ENCODE data around the gene ACTR3C.
"Not testable (repeated sequence)": the region's sequence is repeated elsewhere in the genome, so short reads cannot be mapped to it uniquely, and the experiment has no call there.

Gene ACTR3C

DNA sequence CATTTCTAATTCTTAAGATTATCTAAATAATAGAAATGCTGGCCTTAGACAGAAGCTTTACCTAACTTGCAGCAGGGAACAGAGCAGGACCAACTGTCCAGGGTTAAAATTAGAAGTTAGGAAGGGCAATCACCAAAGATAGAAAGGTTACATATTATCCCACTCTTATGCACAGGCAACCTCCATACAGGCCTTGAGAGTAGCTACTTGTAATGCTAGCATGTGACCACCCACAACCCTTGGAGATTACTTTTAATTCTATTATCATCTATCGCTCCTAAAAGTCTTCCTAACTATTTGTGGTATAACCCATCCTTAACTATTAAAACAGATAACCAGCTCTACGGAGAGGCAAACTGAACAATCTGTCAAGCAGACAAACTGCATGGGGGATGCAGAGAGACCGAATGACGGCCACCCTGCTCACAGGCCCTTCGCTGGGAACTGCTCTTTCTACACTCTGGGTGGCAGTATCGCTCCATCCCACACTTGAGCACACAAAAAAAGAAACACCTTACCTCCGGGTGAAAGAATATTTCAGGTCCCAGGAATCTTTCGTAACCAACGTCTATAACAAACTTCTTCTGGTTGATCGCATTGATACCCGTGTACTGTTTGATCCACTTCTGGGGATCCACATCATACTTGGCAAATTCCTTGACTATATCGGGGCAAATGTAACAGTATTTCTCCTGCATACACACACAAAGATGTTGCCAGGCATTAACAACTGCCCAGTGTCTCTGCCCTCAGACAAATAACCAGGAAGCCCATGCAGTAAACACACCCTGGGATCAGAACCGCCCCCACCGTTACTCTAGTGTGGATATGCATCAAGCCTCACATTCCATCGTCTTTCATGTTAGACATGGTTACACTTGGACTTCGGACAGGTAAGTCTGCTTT lies 37.2 kb downstream of the ACTR3C start:
- H3K4me3 ChIP-seq (ENCODE audit: control insufficient read depth, low read depth, low read length); DNase-seq (ENCODE audit: low read depth): not testable (repeated sequence)
- TF ChIP-seq CTCF (IDR thresholded peaks at IDR 0.05; ENCODE audit: control insufficient read depth, insufficient read depth, low read depth, low read length, missing control alignments) = peak; percentile 52

- DNase-seq (ENCODE audit: low read depth); H3K4me3 ChIP-seq (ENCODE audit: control insufficient read depth, low read depth, low read length): not testable (repeated sequence)
Observed at GRCh38 chr7:150283608-150284007, 39.7 kb downstream of the ACTR3C start.

- H3K4me3 ChIP-seq (ENCODE audit: control insufficient read depth, low read depth, low read length); DNase-seq (ENCODE audit: low read depth): not testable (repeated sequence)
Observed at GRCh38 chr7:150283111-150283510, 40.2 kb downstream of the ACTR3C start.

DNA sequence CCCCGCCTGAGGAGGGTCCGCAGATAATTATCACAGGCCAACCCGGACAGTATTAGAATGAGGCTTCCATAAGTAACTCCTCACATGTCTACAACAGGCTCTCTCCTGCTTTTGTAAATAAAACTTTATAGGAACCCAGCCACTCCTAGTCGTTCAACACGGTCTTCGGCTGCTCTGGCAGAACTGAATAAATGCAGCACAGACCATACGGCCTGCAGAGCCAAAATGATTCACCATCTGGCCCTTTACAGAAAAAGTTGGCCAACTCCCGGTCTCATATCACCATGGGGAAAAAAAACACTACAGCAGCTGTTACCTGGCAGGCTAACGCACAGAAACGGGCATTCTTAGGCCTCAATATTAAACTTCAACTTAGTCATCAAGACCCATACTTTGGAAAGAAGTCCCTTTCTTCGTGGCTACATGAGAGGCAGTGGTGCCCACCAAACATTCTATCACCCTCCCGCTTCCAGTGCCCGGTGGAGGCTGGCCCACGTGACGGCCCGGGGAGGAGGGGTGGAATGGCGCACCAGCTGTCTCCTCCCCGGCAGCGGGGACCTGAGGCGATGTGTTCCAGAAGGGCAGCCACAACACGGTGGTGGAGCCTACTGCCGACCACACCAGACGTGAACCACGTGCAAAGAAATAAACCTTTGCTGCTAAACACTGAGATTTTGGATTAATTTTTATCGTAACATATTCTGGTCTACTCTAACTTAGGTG lies 41.5 kb downstream of the ACTR3C start:
- DNase-seq (ENCODE audit: low read depth); H3K4me3 ChIP-seq (ENCODE audit: control insufficient read depth, low read depth, low read length): not testable (repeated sequence)

DNA sequence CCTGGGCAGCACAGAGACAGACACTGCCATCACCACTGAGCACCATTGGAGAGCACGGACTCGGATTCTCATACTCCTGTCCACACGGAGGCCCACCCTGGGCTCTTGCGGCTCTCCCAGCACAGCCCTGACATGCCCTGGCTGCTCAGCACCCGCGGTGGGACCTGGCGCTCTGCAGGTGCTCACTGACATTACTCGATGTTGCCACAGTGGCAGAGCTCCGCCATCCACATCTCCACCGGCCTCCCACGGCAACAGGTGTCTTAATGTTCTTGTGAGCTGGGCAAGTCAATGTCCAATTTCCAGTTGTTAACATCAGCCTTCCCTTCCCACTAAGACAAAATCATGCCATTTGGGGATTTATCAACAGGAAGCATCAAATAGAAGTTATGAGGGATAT lies 45.0 kb downstream of the ACTR3C start:
- DNase-seq (ENCODE audit: low read depth); H3K4me3 ChIP-seq (ENCODE audit: control insufficient read depth, low read depth, low read length): not testable (repeated sequence)

GRCh38 chr7:150276132-150276695 lies 47.1 kb downstream of the ACTR3C start:
- not testable (repeated sequence) for H3K4me3 ChIP-seq (ENCODE audit: control insufficient read depth, low read depth, low read length); DNase-seq (ENCODE audit: low read depth)
- peak; percentile 59 for TF ChIP-seq CTCF (IDR thresholded peaks at IDR 0.05; ENCODE audit: control insufficient read depth, insufficient read depth, low read depth, low read length, missing control alignments)

GRCh38 chr7:150271898-150272297 lies 51.4 kb downstream of the ACTR3C start:
- DNase-seq (ENCODE audit: low read depth); H3K4me3 ChIP-seq (ENCODE audit: control insufficient read depth, low read depth, low read length): not testable (repeated sequence)

DNA sequence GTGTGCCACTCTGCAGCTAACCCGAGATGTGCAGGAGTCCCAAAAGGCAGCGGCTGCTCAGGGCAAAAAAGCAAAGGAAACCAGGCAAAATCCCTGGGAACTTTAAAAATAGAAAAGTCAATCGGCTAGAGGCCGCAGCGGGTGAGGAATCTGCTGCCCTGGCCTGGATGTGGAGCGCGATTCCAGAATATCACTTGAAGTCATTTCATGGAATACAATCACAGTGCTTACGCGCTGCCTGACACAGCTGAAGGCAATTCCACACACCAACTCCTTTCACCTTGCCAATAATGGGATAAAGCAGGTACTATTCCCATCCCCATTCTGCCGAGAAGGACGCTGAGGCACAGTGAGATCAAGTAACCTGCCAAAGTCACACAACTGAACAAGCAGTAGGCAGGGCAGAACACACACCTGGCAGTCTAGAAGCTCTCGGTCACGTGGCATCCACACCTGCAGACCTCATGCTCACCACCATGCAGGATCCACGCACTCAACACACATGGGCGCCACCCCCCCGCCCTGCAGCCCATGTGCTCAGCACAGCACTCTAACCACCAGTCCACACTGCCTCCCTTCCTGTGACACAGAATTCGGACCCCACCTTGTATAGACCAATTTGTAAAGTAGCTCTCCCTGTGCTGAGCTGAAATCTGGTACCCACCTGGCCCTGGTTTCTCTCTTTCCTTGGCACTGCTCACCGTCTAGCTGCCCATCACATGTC lies 53.1 kb downstream of the ACTR3C start:
- H3K4me3 ChIP-seq (ENCODE audit: control insufficient read depth, low read depth, low read length); DNase-seq (ENCODE audit: low read depth): not testable (repeated sequence)

DNA sequence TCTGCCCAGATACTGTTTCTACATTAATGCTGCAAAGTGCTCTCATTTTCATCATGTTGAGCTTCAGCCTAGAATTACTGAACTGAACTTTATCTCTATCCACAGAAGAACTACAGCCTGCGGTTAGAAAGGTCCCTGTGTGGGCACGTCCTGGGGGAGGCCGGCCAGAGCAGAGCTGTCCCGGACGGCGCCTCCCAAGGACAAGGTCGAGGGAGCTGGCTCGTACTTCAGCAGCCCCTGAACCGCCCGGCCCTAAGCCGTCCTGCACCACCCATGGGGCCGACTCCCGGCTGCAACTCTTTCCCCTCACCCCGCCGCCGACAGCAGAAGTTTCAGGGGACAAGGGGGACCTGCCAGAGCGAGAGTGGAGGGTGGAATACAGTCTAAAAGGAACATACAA lies 54.5 kb downstream of the ACTR3C start:
- not testable (repeated sequence) for H3K4me3 ChIP-seq (ENCODE audit: control insufficient read depth, low read depth, low read length); DNase-seq (ENCODE audit: low read depth)

GRCh38 chr7:150268287-150268686 lies 55.1 kb downstream of the ACTR3C start:
- not testable (repeated sequence) for DNase-seq (ENCODE audit: low read depth); H3K4me3 ChIP-seq (ENCODE audit: control insufficient read depth, low read depth, low read length)

GRCh38 chr7:150266953-150267665 lies 56.2 kb downstream of the ACTR3C start:
- not testable (repeated sequence) for DNase-seq (ENCODE audit: low read depth); H3K4me3 ChIP-seq (ENCODE audit: control insufficient read depth, low read depth, low read length)

- DNase-seq (ENCODE audit: low read depth); H3K4me3 ChIP-seq (ENCODE audit: control insufficient read depth, low read depth, low read length): not testable (repeated sequence)
Observed at GRCh38 chr7:150262656-150263055, 60.7 kb downstream of the ACTR3C start.

- H3K4me3 ChIP-seq (ENCODE audit: control insufficient read depth, low read depth, low read length); DNase-seq (ENCODE audit: low read depth): not testable (repeated sequence)
Observed at GRCh38 chr7:150247745-150248144, 75.6 kb downstream of the ACTR3C start.

DNA sequence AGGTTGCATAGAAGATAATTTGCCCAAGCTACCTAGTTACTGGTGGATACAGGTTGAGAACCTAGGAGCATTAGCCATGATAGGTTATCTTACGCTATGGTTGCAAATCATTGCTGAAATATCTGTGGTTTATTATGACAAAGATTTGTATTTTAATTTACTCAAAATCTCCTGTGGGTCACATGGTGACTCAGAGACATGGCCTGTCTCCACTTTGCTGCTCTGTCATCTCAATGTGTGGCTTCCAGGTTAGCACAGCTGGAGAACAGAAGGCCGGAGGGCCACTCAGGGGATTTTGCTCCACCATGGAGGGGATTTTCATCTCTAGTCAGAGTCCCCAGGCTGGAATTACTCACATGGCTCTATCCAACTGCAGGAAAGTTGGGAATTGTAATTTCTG lies 78.1 kb downstream of the ACTR3C start:
- not testable (repeated sequence) for DNase-seq (ENCODE audit: low read depth); H3K4me3 ChIP-seq (ENCODE audit: control insufficient read depth, low read depth, low read length)

DNA sequence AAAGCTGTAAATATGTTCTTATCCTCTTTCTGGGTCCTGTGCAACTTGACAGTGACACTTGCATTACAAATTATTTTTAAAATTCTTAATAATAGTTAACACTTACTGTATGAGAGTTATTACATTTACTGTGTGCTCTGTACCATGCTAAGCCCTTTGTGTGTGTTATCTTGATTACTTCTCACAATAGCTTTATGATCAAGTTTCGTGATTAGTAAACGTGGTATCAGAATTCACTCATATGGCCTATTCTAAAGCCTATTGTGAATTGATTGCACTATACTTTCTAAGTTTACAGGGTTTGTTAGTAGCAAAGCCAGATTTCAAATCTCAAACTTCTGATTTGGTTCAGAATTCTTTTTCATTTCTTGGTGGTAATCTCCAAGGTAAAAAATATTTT lies 80.4 kb downstream of the ACTR3C start:
- not testable (repeated sequence) for H3K4me3 ChIP-seq (ENCODE audit: control insufficient read depth, low read depth, low read length)

More for the DNA sequence above, 80.4 kb downstream of the ACTR3C start:
- DNase-seq (ENCODE audit: low read depth) = not testable (repeated sequence)
